ENCODE measurements around the gene FLOT2.
"Not testable (repeated sequence)": the region's sequence is repeated elsewhere in the genome, so short reads cannot be mapped to it uniquely, and the experiment has no call there.

Gene FLOT2

DNA sequence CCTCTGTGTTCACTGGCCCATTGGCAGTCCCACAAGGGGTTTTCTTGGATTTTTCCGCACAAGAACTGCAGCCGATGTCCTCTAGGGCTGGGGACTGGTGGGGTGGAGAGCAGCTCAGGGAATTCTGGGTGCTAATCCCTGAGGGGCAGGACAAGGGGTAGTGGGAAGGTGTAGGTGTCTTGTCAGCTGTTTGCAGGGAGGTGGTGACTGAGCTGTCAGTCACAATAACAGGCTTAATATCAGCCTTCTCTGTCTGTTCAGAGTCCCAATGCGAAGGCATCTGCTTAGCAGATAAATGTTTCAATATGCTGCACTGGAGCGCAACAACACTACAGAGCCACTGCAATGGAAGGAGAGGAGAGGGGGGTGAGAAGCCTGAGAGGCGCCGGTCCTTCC, 15.4 kb upstream of the FLOT2 start:
- DNase-seq = no peak

GRCh38 chr17:28912281-28912937, 14.9 kb upstream of the FLOT2 start:
- DNase-seq = no peak

DNA sequence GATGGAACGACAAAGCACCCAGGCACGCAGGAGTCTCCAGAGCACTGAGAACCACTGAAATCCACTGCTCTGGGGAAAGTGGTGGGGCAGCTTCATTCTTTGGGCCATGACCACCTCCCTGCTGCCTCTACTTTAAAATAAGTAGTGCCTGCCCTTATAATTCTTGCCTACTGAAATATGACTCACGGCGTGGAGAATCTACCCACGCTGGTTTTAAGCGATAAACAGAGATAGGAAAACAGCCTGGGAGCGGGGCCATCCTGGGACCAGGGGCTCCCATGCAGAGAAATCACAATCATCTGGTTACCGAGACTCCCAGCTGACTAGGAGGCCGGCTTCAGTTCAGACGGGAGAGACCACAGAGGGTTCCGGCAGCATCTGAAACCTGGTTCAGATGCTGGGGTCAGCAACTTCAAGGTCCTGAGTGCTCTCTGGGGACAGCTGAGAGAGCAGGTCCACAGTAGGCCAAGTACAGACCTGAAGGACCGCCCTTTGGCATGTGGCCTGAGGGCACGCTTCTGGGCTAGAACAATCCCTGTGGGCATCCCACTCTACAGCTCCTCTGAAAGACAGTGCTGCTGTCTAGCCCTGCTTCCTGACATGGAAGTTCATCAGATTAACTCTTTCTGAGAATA, 14.0 kb upstream of the FLOT2 start:
- no peak for DNase-seq

DNA sequence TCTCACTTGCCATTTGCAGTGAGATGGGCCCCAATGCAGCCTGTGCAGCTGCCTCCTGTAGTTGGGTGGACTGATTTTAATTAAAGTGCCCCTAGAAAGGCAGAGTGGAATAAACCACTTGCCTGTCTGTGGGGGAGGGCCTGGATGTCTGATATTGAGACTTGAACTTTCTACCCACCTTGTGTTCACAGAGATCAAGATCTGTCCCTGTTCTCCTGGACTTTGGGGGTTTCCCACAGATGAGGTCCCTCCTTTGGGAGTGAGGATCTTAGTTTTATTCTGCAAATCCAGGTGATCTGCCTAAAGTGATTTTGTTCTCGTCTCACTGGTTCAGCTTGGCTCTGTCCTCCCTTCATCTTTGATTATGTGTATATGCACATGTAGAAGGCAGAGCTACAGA, 13.0 kb upstream of the FLOT2 start:
- no peak for DNase-seq

- no peak for DNase-seq
These were observed 11.2 kb upstream of the FLOT2 start for GRCh38 chr17:28908640-28909167.

GRCh38 chr17:28907709-28908475, 10.4 kb upstream of the FLOT2 start:
- DNase-seq = no peak

- DNase-seq = no peak
These were observed 9.3 kb upstream of the FLOT2 start for GRCh38 chr17:28906706-28907438.

GRCh38 chr17:28906276-28906675, 8.7 kb upstream of the FLOT2 start:
- DNase-seq = no peak

GRCh38 chr17:28904800-28905199, 7.3 kb upstream of the FLOT2 start:
- DNase-seq = no peak

DNA sequence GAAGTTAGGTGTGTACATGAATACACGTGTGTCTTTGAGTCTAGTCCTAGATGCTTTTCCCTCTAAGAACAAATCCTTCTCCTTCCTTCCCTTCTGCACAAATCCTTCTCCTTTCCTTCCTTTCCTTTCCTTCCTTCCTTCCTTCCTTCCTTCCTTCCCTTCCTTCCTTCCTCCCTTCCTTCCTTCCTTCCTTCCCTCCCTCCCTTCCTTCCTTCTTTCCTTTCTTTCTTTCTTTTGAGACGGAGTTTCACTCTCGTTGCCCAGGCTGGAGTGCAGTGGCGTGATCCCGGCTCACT, 6.0 kb upstream of the FLOT2 start:
- DNase-seq = not testable (repeated sequence)

DNA sequence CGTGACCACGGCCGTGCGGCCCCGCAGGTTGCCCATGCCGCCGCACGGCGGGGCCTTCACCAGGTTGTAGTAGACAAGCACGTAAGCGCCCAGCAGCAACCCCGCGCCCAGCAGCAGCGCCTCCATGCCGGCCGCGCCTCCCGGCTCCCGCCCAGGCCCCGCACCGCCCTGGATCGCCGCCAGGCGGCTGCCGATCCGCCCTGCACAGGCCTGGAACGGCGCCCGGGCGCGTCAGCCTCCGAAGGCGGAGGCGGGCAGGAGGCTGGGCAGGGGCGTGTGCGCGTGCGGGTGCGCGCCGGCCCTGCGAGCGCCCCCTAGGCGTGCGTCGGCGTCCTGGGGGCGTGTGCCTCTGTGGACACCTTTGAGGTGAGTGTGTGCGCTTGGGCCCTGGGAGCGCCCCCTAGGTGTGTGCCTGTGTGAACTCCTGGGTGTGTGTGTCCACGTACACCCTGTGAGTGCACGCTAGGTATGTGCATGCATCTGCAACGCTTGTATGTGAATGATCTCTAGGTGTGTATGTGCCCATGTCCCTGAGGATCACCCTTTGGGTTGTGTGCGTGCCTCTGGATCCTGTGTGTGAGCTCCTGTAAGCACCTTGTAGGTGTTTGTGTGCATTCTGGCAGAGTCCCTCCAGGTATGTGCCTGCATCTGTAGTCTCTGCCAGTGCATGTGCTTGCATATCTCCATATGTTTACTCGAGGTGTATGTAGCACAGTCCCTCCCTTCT, 5.4 kb upstream of the FLOT2 start, which contains the start of gene DHRS13:
Gene DHRS13, minus strand, starts transcription at position 261 of the 727 bp plus-strand sequence. Its CDS starts 135 bp downstream, at position 126.
- DNase-seq = peak; percentile 84

GRCh38 chr17:28901866-28902818, 4.6 kb upstream of the FLOT2 start:
- DNase-seq = peak; percentile 39

DNA sequence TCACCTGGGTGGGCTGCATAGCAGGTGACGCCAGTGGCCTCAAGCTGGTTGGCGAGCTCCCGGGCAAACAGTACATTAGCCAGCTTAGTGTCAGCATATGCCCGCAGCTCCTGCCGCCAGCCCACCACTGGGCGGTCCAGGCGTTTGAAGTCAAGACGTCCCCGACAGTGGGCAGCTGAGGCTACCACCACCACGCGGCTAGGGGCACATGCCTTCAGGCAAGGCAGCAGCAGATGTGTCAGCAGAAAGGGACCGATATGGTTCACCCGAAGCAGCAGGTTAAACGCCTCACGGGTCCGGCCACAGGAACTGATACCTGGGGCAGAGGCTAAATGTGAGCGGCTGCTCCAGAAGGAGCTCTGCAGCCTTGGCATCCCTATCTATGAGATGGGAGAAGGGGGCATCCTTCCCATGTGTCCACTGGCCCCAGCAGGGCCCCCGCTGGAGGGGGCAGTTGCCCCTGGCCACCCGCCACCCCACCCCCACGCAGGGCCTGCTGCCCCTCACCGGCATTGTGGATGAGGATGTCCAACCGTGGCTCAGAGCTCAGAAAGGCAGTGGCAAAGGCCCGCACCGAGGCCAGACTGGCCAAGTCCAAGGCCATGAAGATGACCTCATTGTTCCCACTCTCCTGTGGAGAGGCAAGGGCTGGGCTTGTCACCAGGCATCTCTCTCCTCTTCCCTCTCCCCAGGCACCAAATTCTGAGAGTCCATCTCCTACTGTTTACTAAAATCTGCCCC, 3.6 kb upstream of the FLOT2 start:
- DNase-seq = no peak

- DNase-seq = no peak
These were observed 1.8 kb upstream of the FLOT2 start for GRCh38 chr17:28899212-28899815.

- DNase-seq = no peak
These were observed 1.0 kb upstream of the FLOT2 start for GRCh38 chr17:28898527-28898955.

DNA sequence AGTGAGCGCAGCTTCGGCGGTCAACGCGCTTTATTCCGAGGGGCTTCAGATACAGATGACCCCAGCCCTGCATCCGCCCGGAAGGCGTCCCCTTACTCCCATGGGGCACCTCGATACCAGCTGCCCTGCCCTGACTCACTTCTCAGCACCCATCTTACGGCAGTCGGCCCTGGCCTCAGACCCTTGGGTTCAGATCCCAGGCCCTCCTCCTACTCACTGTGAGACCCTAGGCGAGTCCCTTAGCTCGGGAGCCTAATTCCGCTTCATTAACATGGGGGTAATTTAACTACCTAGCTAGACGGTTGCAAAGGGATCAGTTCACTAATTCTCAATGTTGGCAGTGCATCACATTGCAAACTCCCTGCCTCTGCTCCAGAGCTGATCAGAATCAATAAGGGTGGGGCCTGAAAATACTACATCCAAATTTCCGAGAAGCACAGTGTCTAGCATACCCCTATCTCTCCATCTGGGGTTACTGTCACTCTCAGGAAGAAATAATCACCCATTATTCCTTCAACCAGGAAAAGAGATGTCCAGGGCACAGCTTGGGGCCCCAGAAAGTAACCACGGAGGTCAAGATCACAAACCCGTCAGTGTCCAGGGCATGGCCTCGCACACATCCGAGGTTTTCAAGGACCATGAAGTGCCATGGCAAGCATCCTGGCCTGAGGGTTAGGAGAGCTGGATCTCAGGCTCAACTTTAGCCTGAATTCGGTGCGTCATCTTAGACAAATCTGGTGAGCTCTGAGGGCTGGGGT, 415 bp upstream of the FLOT2 start:
- DNase-seq = no peak

GRCh38 chr17:28896491-28896883, 1.0 kb downstream of the FLOT2 start:
- no peak for DNase-seq

- DNase-seq = no peak
These were observed 1.6 kb downstream of the FLOT2 start for GRCh38 chr17:28895794-28896447.

Data from NCI-H524 treated with DMSO at 0.1 percent for 48 hours (cell line).